ENCODE measurements around the gene NELL1.

DNA sequence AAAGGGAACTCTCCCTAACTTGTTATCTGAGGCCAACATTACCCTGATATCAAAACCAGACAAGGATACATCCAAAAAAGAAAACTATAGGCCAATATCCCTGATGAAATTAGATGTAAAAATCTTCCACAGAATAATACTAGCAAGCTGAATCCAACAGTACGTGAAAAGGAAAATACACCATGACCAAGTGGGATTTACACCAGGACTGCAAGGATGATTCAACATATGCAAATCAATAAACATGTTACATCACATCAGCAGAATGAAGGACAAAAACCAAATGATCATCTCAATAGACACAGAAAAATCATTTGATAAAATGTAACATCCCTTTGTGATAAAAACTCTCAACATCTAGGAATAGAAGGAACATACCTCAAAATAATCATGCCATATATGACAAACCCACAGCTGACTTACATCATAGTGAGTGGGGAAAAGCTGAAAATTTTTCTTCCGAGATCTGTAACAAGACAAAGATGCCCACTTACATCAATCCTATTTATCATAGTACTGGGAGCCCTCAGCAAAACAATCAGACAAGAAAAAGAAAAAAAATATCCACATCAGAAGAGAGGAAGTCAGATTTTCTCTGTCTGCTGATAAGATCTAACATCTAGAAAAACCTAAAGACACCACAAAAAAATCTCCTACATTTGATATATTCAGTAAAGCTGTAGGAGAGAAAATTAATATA lies 820.2 kb downstream of the NELL1 start:
- TF ChIP-seq, protein P1, sequence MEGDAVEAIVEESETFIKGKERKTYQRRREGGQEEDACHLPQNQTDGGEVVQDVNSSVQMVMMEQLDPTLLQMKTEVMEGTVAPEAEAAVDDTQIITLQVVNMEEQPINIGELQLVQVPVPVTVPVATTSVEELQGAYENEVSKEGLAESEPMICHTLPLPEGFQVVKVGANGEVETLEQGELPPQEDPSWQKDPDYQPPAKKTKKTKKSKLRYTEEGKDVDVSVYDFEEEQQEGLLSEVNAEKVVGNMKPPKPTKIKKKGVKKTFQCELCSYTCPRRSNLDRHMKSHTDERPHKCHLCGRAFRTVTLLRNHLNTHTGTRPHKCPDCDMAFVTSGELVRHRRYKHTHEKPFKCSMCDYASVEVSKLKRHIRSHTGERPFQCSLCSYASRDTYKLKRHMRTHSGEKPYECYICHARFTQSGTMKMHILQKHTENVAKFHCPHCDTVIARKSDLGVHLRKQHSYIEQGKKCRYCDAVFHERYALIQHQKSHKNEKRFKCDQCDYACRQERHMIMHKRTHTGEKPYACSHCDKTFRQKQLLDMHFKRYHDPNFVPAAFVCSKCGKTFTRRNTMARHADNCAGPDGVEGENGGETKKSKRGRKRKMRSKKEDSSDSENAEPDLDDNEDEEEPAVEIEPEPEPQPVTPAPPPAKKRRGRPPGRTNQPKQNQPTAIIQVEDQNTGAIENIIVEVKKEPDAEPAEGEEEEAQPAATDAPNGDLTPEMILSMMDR (IDR thresholded peaks at IDR 0.05) = no peak
- TF ChIP-seq EZH2phosphoT487 (IDR thresholded peaks at IDR 0.05) (no peak), EZH2 (IDR thresholded peaks at IDR 0.05) (no peak)

All from neural progenitor cell (in vitro differentiated cells).